ENCODE data around the gene WIPF2. TPM values are rescaled to one million over a fixed set of nuclear protein-coding genes. Genes with fewer than 3 reads are reported as not detected.
"Not testable (repeated sequence)": the region's sequence is repeated elsewhere in the genome, so short reads cannot be mapped to it uniquely, and the experiment has no call there.

WIPF2 gene
- total RNA-seq, 4 donors from 2014 or later = 4.6 to 6.2 (median 5.4) TPM

- Histone ChIP-seq H3K9me3 (no peaks in the 10 kb centered on the region), H3K27ac (no peak overlapping the region), H3K4me3 (no peak overlapping the region), H3K36me3 (no peaks in the 10 kb centered on the region), H3K4me1 (no peaks in the 10 kb centered on the region), H3K27me3 (no peaks in the 10 kb centered on the region)
- TF ChIP-seq POLR2A (IDR thresholded peaks at IDR 0.05) = no peak
- TF ChIP-seq, protein P1, sequence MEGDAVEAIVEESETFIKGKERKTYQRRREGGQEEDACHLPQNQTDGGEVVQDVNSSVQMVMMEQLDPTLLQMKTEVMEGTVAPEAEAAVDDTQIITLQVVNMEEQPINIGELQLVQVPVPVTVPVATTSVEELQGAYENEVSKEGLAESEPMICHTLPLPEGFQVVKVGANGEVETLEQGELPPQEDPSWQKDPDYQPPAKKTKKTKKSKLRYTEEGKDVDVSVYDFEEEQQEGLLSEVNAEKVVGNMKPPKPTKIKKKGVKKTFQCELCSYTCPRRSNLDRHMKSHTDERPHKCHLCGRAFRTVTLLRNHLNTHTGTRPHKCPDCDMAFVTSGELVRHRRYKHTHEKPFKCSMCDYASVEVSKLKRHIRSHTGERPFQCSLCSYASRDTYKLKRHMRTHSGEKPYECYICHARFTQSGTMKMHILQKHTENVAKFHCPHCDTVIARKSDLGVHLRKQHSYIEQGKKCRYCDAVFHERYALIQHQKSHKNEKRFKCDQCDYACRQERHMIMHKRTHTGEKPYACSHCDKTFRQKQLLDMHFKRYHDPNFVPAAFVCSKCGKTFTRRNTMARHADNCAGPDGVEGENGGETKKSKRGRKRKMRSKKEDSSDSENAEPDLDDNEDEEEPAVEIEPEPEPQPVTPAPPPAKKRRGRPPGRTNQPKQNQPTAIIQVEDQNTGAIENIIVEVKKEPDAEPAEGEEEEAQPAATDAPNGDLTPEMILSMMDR (IDR thresholded peaks at IDR 0.05 in 4 of 5, conservative IDR thresholded peaks at IDR 0.05 in 1 of 5) = no peak
- no peak for ATAC-seq
- in situ Hi-C loops (cut with MboI; ENCODE audit: low sequenced_read_pairs in 4 of 4) (loop anchor here in 3 of 4 donors (10.0 to 25.0 kb wide), 4 partner anchors 75 to 153 kb away; partner anchors contain the start of genes CDC6 (in 1 of the 3) and GJD3 (in 1 of the 3)), intact Hi-C loops (cut with DNase I; ENCODE audit: low total_unique reads) (loop anchor here (10.0 kb wide), 1 partner anchor 145 kb away; no protein-coding TSS in a partner anchor)
- no peak for DNase-seq
These were observed 9.6 kb upstream of the WIPF2 start for GRCh38 chr17:40209404-40210093.

DNA sequence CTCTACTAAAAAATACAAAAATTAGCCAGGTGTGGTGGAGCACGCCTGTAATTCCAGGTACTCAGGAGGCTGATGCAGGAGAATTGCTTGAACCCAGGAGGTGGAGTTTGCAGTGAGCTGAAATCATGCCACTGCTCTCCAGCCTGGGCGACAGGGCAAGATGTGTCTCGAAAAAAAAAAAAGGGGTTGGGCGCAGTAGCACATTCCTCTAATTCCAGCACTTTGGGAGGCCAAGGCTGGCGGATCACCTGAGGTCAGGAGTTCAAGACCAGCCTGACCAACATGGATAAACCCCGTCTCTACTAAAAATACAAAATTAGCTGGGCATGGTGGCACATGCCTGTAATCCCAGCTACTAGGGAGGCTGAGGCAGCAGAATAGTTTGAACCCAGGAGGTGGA is 5.2 kb upstream of the WIPF2 start:
- DNase-seq; H3K9me3 ChIP-seq; H3K27ac ChIP-seq; H3K27me3 ChIP-seq; intact Hi-C loops (cut with DNase I; ENCODE audit: low total_unique reads); H3K36me3 ChIP-seq; H3K4me3 ChIP-seq; H3K4me1 ChIP-seq; ATAC-seq: not testable (repeated sequence)
- in situ Hi-C loops (cut with MboI; ENCODE audit: low sequenced_read_pairs in 4 of 4) = loop anchor here in 1 of 4 donors (25.0 kb wide), 1 partner anchor 148 kb away; the partner anchor contains the start of gene GJD3

- H3K27ac ChIP-seq = peak overlapping the region in 1 of 4 donors; percentile 94
- H3K36me3 ChIP-seq = no peaks in the 10 kb centered on the region
- no peaks in the 10 kb centered on the region for H3K27me3 ChIP-seq
- H3K4me3 ChIP-seq = peak overlapping the region in 3 of 4 donors; percentile 81 to 94 (median 90)
- intact Hi-C loops (cut with DNase I; ENCODE audit: low total_unique reads) (loop anchor here (5.0 kb wide), 1 partner anchor 69 kb away; the partner anchor contains the start of gene CDC6), in situ Hi-C loops (cut with MboI; ENCODE audit: low sequenced_read_pairs in 4 of 4) (loop anchor here in 1 of 4 donors (25.0 kb wide), 1 partner anchor 144 kb away; the partner anchor contains the start of gene GJD3)
- no peak for ATAC-seq
- no peak for DNase-seq
- TF ChIP-seq, protein P1 (IDR thresholded peaks at IDR 0.05 in 4 of 5, conservative IDR thresholded peaks at IDR 0.05 in 1 of 5) = no peak
- no peak for TF ChIP-seq POLR2A (IDR thresholded peaks at IDR 0.05)
- no peaks in the 10 kb centered on the region for H3K9me3 ChIP-seq
- peaks cover 0 to 12% of the 10 kb centered on the region in 2 donors for H3K4me1 ChIP-seq
These were observed 931 bp upstream of the WIPF2 start for GRCh38 chr17:40218006-40218739.

DNA sequence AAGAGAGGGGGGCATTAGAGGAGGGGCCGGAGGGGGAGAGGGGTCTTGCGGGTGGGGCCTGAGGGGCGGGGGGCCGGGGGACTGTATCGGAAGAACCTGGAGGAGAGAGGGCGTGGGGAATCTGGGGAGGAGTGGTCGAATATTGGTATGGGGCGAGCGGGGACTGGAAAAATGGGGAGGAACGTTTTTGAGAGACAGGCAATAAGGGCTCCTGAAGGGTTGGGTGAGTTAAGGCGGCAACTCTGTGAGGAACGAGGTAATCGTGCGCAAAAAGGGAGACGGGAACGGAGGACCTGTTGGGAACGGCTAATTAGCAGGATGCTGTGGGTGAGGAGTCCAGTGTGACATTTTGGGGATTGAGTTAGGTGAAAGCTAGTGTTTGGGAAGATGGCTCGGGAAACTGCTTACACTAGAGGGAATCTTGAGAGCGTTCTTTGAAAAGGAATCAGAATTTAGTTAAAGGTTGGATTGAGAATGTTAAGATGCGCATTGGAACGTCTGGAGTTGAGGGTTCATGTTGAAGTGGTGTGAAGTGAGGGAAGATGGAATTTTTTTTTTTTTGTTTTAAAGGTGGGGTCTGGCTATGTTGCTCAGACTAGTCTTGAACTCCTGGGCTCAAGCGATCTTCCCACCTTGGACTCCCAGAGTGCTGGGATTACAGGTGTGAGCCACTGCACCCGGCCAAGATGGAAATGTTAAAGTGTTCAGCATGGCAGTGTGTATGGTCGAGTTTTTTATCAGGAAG is 662 bp downstream of the WIPF2 start:
- in situ Hi-C loops (cut with MboI; ENCODE audit: low sequenced_read_pairs in 4 of 4) = loop anchor here in 1 of 4 donors (25.0 kb wide), 1 partner anchor 143 kb away; the partner anchor contains the start of gene GJD3
- peak; percentile 18 to 21 for ATAC-seq
- Histone ChIP-seq H3K4me3 (peak overlapping the region; percentile 75 to 94 (median 86)), H3K27me3 (no peaks in the 10 kb centered on the region), H3K36me3 (no peaks in the 10 kb centered on the region), H3K9me3 (no peaks in the 10 kb centered on the region), H3K4me1 (peaks cover under 1 to 12% of the 10 kb centered on the region in 2 donors), H3K27ac (peak overlapping the region; percentile 85 to 98 (median 95))
- TF ChIP-seq, protein P1 (IDR thresholded peaks at IDR 0.05 in 4 of 5, conservative IDR thresholded peaks at IDR 0.05 in 1 of 5) = no peak
- TF ChIP-seq POLR2A (IDR thresholded peaks at IDR 0.05) = no peak
- DNase-seq = no peak
- intact Hi-C loops (cut with DNase I; ENCODE audit: low total_unique reads) = loop anchor here (5.0 kb wide), 1 partner anchor 68 kb away; the partner anchor contains the start of gene CDC6

All from gastrocnemius medialis (tissue), 4 donors.